IMR-90 (cell line): ENCODE measurements around the gene CAPN7. TPM values are rescaled to one million over a fixed set of nuclear protein-coding genes. Genes with fewer than 3 reads are reported as not detected.

ENCODE experiments used
- ATAC-seq: fragments of 200-7000 bp; cut with Tn5 transposase; 2 replicates; pipeline ENCODE4 v1.9.1; 2020; ENCODE audit warnings: low read depth, mild to moderate bottlenecking, moderate library complexity
- BruUV-seq: library from RNA; stranded (reverse); fragments of 400-500 nt; replicated peaks from 2 replicates; lab custom pipeline; 2021; lab: Mats Ljungman, UMichigan
- CTCF ChIA-PET: fragments of 300-600 bp; formaldehyde crosslinking; extraction: SDS; loops from one replicate; lab custom pipeline; 2021; ENCODE audit warnings: antibody characterized with exemption; lab: Yijun Ruan, JAX
- POLR2A ChIA-PET: fragments of 300-600 bp; sonication (Branson Sonifier 250); formaldehyde crosslinking; loops from one replicate; lab custom pipeline; 2022; ENCODE audit warnings: antibody characterized with exemption; ENCODE audit not compliant: unreplicated experiment; lab: Charles Lee
- DNase-seq: peaks from one replicate; pipeline ENCODE4 v3.0.0; 2013
- H2AFZ ChIP-seq: replicated peaks from 2 replicates; pipeline ENCODE3; 2013; ENCODE audit warnings: low read length, mild to moderate bottlenecking; ENCODE audit not compliant: poor library complexity
- H2AK5ac ChIP-seq: 2 replicates; pipeline ENCODE4 v1.6.1; 2013; ENCODE audit warnings: low read depth, low read length, inconsistent platforms
- H2AK9ac ChIP-seq: replicated peaks from 2 replicates; pipeline ENCODE3; 2013; ENCODE audit warnings: mild to moderate bottlenecking, low read depth, low read length, moderate library complexity; ENCODE audit not compliant: poor library complexity
- H2BK120ac ChIP-seq: 2 replicates; pipeline ENCODE4 v1.6.1; 2013; ENCODE audit warnings: low read depth, low read length, inconsistent platforms
- H2BK15ac ChIP-seq: 3 replicates; pipeline ENCODE4 v1.6.1; 2013; ENCODE audit warnings: low read depth, low read length, inconsistent platforms
- H2BK20ac ChIP-seq: 2 replicates; pipeline ENCODE4 v1.6.1; 2013; ENCODE audit warnings: low read depth, mild to moderate bottlenecking, inconsistent platforms, low read length, moderate library complexity
- H2BK5ac ChIP-seq: 2 replicates; pipeline ENCODE4 v1.6.1; 2013; ENCODE audit warnings: mild to moderate bottlenecking, low read depth, low read length, inconsistent platforms; ENCODE audit not compliant: poor library complexity, severe bottlenecking
- H3K14ac ChIP-seq: replicated peaks from 2 replicates; pipeline ENCODE4 v1.6.1; 2013; ENCODE audit warnings: low read depth, low read length, inconsistent platforms
- H3K18ac ChIP-seq: 2 replicates; pipeline ENCODE4 v1.6.1; 2013; ENCODE audit warnings: low read depth, low read length, control low read depth
- H3K23ac ChIP-seq: 2 replicates; pipeline ENCODE4 v1.6.1; 2013; ENCODE audit warnings: low read depth, low read length, inconsistent platforms
- H3K27ac ChIP-seq: 2 replicates; pipeline ENCODE4 v1.5.1; 2013; ENCODE audit warnings: mild to moderate bottlenecking, control low read depth, low read length; ENCODE audit not compliant: insufficient read depth
- H3K27me3 ChIP-seq: 2 replicates; pipeline ENCODE4 v1.6.1; 2013; ENCODE audit warnings: low read length; ENCODE audit not compliant: control insufficient read depth, insufficient read depth
- H3K36me3 ChIP-seq: 2 replicates; pipeline ENCODE4 v1.6.1; 2013; ENCODE audit warnings: low read length, mixed read lengths; ENCODE audit not compliant: control insufficient read depth, insufficient read depth
- H3K4ac ChIP-seq: 2 replicates; pipeline ENCODE4 v1.6.1; 2013; ENCODE audit warnings: low read depth, low read length, inconsistent platforms
- H3K4me1 ChIP-seq: 2 replicates; pipeline ENCODE4 v1.6.1; 2013; ENCODE audit warnings: low read length, mixed read lengths; ENCODE audit not compliant: control insufficient read depth, insufficient read depth
- H3K4me2 ChIP-seq: 2 replicates; pipeline ENCODE4 v1.6.1; 2013; ENCODE audit warnings: low read depth, mild to moderate bottlenecking, control low read depth, low read length, moderate library complexity
- H3K4me3 ChIP-seq: 2 replicates; pipeline ENCODE4 v1.5.1; 2013; ENCODE audit warnings: low read depth, mild to moderate bottlenecking, control low read depth, low read length, moderate library complexity; ENCODE audit not compliant: insufficient read depth
- H3K56ac ChIP-seq: 2 replicates; pipeline ENCODE4 v1.6.1; 2013; ENCODE audit warnings: low read length, inconsistent platforms; ENCODE audit not compliant: insufficient read depth; ENCODE audit errors: extremely low read depth
- H3K79me1 ChIP-seq, 2 experiments: 2 replicates each; pipeline ENCODE4 v1.6.1; 2013; ENCODE audit warnings: low read length in 2 of 2, inconsistent platforms in 1 of 2, low read depth in 1 of 2
- H3K9ac ChIP-seq: 2 replicates; pipeline ENCODE4 v1.6.1; 2013; ENCODE audit warnings: low read depth, low read length, control low read depth
- H3K9me1 ChIP-seq: 2 replicates; pipeline ENCODE4 v1.6.1; 2013; ENCODE audit warnings: low read length, inconsistent platforms; ENCODE audit not compliant: insufficient read depth
- H3K9me3 ChIP-seq: 2 replicates; pipeline ENCODE4 v1.6.1; 2013; ENCODE audit warnings: low read length; ENCODE audit not compliant: control insufficient read depth, insufficient read depth
- H4K20me1 ChIP-seq: 2 replicates; pipeline ENCODE4 v1.6.1; 2013; ENCODE audit warnings: low read length, inconsistent platforms; ENCODE audit not compliant: insufficient read depth
- H4K5ac ChIP-seq: 2 replicates; pipeline ENCODE4 v1.6.1; 2013; ENCODE audit warnings: mild to moderate bottlenecking, low read depth, low read length, control low read depth
- H4K8ac ChIP-seq, 2 experiments: 2 replicates each; pipeline ENCODE4 v1.6.1; 2013; ENCODE audit warnings: low read depth in 2 of 2, low read length in 2 of 2, control low read depth in 1 of 2, inconsistent platforms in 1 of 2
- H4K91ac ChIP-seq: 2 replicates; pipeline ENCODE4 v1.6.1; 2013; ENCODE audit warnings: low read depth, low read length, inconsistent platforms; ENCODE audit not compliant: insufficient read depth
- CHD1 ChIP-seq: IDR thresholded peaks from 2 replicates; pipeline ENCODE4 v1.6.1; 2012; ENCODE audit warnings: low read depth, low read length, improper control_type of control experiment
- ELK1 ChIP-seq: fragments of 150-350 bp; IDR thresholded peaks from 2 replicates; pipeline ENCODE4 v1.6.1; 2016; ENCODE audit warnings: low read depth, mild to moderate bottlenecking, low read length, moderate library complexity, borderline replicate concordance
- WGBS, 2 experiments: methylation state at CpG; one replicate each; pipeline versions ENCODE4 v1.1.5 to v1.1.7; 2013; ENCODE audit warnings: missing lambda C conversion rate in 2 of 2; ENCODE audit not compliant: insufficient read length in 1 of 2; ENCODE audit errors: extremely low coverage in 2 of 2; 5-methylcytosine and 5-hydroxymethylcytosine counted together
- dilution Hi-C: fragments of 300-500 bp; cut with HindIII; formaldehyde crosslinking; loops from one replicate; pipeline ENCODE4 v1.14.3; 2018; ENCODE audit warnings: low sequenced_read_pairs; ENCODE audit not compliant: unreplicated experiment
- in situ Hi-C: fragments of 300-500 bp; cut with MboI; formaldehyde crosslinking; loops from 3 replicates; pipeline ENCODE4 v1.14.3; 2019; ENCODE audit warnings: low sequenced_read_pairs, inconsistent platforms, mixed read lengths
- intact Hi-C: fragments of 100-400 bp; cut with micrococcal nuclease; formaldehyde crosslinking; loops from 2 replicates; pipeline ENCODE4 v1.10.0; 2022
- polyA plus RNA-seq, 3 experiments: library from polyadenylated mRNA; depleted of rRNA; stranded (reverse); fragments of >200 nt; gene quantifications; 2 replicates each; pipeline ENCODE4 v1.2.3, GENCODE V29; 2012; ENCODE audit warnings: low replicate concordance in 1 of 3
- total RNA-seq: library from RNA; depleted of rRNA; stranded (reverse); fragments of >200 nt; gene quantifications from 2 replicates; pipeline ENCODE4 v1.2.3, GENCODE V29; 2012

The CAPN7 gene
- total and polyA plus RNA-seq, 2 of the 4 experiments (the other 2 are of a cell fraction), result 14.5 to 21.3 TPM

GRCh38 chr3:15262021-15262420, 56.0 kb downstream of the CAPN7 start:
- no peak overlapping the region for H2BK15ac ChIP-seq
- H3K27ac ChIP-seq, result no peak overlapping the region
- H3K9me3 ChIP-seq, result no peaks in the 10 kb centered on the region
- intact Hi-C loops, result no loop called here
- no peak overlapping the region for H2AK5ac ChIP-seq
- H3K56ac ChIP-seq, result no peak overlapping the region
- H2BK120ac ChIP-seq, result no peak overlapping the region
- no peak overlapping the region for H4K91ac ChIP-seq
- no peak overlapping the region for H4K5ac ChIP-seq
- H3K4me2 ChIP-seq, result no peak overlapping the region
- no peak overlapping the region for H3K4me3 ChIP-seq
- ChIA-PET CTCF (no interaction called here), POLR2A (no interaction called here)
- no peak for ATAC-seq
- in situ Hi-C loops, result no loop called here
- no peak overlapping the region for H3K9ac ChIP-seq
- BruUV-seq, result no TSS peak
- peaks cover 4% of the 10 kb centered on the region; the same call in 1 of the 2 replicates for H3K9me1 ChIP-seq
- H2BK20ac ChIP-seq, result no peak overlapping the region
- H3K36me3 ChIP-seq, result peaks cover 23% of the 10 kb centered on the region
- H3K4ac ChIP-seq, result no peak overlapping the region
- TF ChIP-seq ELK1, result no peak
- no peak for TF ChIP-seq CHD1
- no peak overlapping the region for H2AFZ ChIP-seq
- no peak for DNase-seq
- no peak overlapping the region for H4K8ac ChIP-seq
- no peak overlapping the region for H3K18ac ChIP-seq
- H3K23ac ChIP-seq, result no peak overlapping the region
- H3K4me1 ChIP-seq, result no peaks in the 10 kb centered on the region
- H3K27me3 ChIP-seq, result no peaks in the 10 kb centered on the region
- 0 out of 4 replicates have a peak, but pooled peaks cover 0 to 2% of the 10 kb centered on the region in 2 experiments for H3K79me1 ChIP-seq
- dilution Hi-C loops, result no loop called here
- 91% methylated on average over 8 of the region's 9 CpGs; no CpG with 5 or more reads in 1 of the 2 experiments for WGBS, 2 experiments
- no peak overlapping the region for H2BK5ac ChIP-seq
- no peak overlapping the region for H2AK9ac ChIP-seq
- no peak overlapping the region for H3K14ac ChIP-seq
- H4K20me1 ChIP-seq, result no peaks in the 10 kb centered on the region
